GM06990 (cell line): ENCODE measurements around the gene AFAP1.

ENCODE experiments used
- DNase-seq: peaks from one replicate; pipeline ENCODE4 v3.0.0-alpha.2; 2011; ENCODE audit not compliant: insufficient read length; ENCODE audit errors: extremely low read depth
- H3K27me3 ChIP-seq: replicated peaks from 2 replicates; pipeline ENCODE4 v1.6.0; 2011; ENCODE audit warnings: low read length; ENCODE audit not compliant: control insufficient read depth, insufficient read depth
- H3K36me3 ChIP-seq: 2 replicates; pipeline ENCODE4 v1.5.1; 2011; ENCODE audit warnings: low read length; ENCODE audit not compliant: control insufficient read depth, insufficient read depth
- H3K4me3 ChIP-seq: replicated peaks from 2 replicates; pipeline ENCODE4 v1.5.1; 2011; ENCODE audit warnings: low read depth, mild to moderate bottlenecking, control low read depth, low read length
- TF ChIP-seq, protein P1 (sequence below): IDR thresholded peaks from 2 replicates; pipeline ENCODE4 v1.5.1; 2011; ENCODE audit warnings: low read length, control low read depth, mild to moderate bottlenecking, inconsistent platforms; ENCODE audit not compliant: insufficient read depth, poor library complexity, severe bottlenecking

Gene AFAP1

DNA sequence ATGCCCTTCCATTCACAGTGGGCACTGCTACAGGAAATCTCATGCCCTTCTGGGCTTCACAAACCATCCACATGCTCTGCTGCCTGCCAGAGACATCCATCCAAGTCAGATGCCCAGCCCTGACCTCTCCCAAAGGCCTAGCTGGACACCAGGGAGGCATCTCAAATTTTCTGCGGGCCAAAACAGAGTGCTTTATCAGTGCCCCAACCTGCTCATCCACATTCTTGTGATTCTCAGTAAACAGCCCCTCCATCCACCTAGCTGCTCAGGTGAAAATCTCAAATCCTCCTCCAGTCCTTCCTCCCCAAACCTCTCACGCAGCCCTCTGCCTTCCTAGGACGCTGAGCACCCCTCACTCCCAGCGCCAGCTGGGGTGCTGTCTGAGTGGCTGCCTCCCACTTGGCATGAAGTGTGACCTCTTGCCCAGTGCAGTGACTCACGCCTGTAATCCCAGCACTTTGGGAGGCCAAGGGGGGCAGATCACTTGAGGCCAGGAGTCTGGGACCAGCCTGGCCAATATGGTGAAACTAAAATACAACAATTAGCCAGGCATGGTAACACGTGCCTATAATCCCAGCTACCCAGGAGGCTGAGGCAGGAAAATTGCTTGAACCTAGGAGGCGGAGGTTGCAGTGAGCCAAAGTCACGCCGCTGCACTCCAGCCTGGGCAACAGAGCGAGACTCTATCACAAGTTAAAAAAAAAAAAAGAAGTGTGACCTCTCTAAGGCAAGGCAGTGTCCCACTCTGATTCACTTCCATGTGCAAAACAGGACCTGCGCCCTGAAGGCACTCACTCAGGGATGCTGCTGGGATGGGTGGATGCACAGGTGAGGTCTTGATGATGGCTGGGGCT is 1.7 kb upstream of the AFAP1 start:
- Histone ChIP-seq H3K4me3 (no peak overlapping the region), H3K27me3 (peaks cover 1% of the 10 kb centered on the region; the same call in 1 of the 2 replicates), H3K36me3 (no peaks in the 10 kb centered on the region)
- no peak for DNase-seq
- TF ChIP-seq, protein P1, sequence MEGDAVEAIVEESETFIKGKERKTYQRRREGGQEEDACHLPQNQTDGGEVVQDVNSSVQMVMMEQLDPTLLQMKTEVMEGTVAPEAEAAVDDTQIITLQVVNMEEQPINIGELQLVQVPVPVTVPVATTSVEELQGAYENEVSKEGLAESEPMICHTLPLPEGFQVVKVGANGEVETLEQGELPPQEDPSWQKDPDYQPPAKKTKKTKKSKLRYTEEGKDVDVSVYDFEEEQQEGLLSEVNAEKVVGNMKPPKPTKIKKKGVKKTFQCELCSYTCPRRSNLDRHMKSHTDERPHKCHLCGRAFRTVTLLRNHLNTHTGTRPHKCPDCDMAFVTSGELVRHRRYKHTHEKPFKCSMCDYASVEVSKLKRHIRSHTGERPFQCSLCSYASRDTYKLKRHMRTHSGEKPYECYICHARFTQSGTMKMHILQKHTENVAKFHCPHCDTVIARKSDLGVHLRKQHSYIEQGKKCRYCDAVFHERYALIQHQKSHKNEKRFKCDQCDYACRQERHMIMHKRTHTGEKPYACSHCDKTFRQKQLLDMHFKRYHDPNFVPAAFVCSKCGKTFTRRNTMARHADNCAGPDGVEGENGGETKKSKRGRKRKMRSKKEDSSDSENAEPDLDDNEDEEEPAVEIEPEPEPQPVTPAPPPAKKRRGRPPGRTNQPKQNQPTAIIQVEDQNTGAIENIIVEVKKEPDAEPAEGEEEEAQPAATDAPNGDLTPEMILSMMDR: no peak

DNA sequence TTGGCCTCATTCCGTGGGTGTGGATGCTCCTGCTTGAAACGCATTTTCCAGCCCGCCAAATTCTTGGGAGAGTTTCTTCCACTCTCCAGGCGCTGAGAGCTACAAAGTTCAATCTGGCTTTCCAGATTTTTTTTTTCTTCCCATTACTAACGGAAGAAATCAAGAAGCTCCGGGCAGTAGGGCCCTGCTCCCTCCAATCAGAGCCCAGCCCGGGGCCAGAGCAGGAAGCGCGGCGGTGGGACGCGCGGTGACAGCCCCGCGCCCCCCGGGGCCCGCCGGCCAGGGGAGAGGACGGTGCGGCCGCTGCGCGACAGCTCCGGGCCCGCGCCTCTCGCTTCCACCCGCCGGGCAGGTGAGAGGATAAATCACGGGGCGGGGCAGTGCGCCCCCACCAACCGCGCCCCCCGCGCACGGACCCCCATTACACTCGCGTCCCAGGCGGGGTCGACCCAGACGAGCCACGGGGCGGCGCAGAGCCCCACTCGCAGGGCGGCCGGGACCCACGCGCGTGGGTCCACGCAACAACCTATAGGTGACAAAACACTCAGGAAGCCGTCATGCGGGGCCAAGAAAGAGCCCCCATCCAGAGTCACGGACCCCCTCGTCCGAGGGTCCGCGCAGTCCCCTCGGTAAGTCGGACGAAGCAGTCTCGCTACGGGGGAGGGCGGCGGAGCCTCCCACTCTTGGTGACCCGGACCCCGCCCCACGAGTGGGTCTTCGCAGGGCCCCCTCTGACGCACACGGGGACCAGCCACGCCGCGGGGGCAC is 868 bp downstream of the AFAP1 start:
- H3K27me3 ChIP-seq: no peaks in the 10 kb centered on the region; the same call in 1 of the 2 replicates
- H3K36me3 ChIP-seq: no peaks in the 10 kb centered on the region
- no peak for DNase-seq
- no peak overlapping the region for H3K4me3 ChIP-seq
- TF ChIP-seq, protein P1: no peak

DNA sequence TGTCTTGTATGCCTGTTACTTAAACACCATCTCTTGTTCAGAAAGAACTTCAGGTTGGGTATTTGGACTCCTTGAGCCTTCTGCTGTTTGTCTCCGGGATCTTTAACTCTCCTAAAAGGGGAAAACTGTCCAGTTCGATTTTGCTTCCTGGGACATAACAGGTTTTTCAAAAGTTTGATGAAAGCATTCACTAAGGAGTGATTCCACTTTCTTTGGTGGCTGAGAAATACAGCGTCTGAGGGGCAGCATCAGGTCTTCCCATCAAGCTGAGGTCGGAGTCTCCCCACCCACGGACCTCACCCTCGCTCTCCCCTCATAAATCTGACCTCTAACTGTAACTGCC is 1.4 kb downstream of the AFAP1 start:
- H3K36me3 ChIP-seq: no peaks in the 10 kb centered on the region
- TF ChIP-seq, protein P1: no peak
- H3K27me3 ChIP-seq: no peaks in the 10 kb centered on the region; the same call in 1 of the 2 replicates
- H3K4me3 ChIP-seq: no peak overlapping the region
- no peak for DNase-seq

DNA sequence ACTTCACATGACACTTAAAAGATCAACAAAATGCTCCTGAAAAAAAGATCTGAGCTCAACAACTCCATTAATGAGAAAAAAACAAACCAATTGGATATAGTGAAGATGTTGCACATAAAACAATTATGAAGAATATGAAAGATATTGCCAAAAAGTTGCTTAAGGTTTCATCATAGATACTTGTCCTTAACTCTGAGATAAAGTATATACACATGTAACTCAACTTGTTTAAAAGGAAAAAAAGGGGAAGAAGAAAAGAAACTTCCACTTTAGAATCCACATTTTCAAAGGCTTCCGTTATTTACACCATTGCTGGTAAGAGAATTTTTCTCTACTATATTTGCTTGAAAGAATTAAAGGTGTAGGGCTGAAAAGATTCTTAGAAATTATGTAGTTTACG is 2.7 kb downstream of the AFAP1 start:
- Histone ChIP-seq H3K36me3 (no peaks in the 10 kb centered on the region), H3K27me3 (no peaks in the 10 kb centered on the region; the same call in 1 of the 2 replicates), H3K4me3 (no peak overlapping the region)
- DNase-seq: no peak
- TF ChIP-seq, protein P1: no peak

DNA sequence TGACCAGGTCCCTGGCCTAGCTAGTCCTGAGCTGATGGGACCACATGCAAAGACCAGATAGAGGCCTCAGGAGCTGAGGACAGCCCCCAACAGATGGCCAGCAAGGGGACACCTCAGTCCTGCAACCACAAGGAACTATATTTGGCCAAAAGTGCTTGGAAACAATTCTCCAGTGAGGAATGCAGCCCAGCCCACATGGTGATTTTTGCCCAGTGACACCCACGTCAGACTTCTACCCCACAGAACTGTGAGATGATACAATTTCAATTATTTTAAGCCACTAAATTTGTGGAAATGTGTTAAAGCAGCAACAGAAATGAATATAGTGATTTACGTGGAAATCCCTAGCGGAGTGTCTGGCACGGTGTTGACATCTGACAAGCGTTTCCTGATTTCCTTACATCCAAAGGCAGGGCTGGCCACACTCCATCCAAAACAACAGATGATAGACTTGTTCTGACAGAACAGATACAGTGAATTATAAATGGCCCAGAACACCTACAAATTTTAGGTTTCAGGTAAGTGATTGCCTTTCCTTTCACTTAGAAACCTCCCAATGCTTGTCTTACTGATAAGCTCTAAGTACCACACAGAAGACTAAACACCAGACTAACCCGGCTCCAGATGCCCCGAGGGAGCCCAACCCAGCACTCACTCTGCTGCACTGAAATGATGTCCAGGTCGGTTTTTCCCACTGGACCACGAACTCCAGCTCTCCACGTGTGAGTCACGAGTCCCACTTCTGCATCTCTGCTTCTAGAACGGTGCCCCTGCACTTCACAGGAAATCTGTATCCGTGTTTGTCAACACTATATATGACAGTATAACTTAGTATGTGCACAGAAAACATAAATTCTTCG is 5.8 kb downstream of the AFAP1 start:
- H3K4me3 ChIP-seq: no peak overlapping the region
- TF ChIP-seq, protein P1: no peak
- no peaks in the 10 kb centered on the region for H3K36me3 ChIP-seq
- H3K27me3 ChIP-seq: no peaks in the 10 kb centered on the region; the same call in 1 of the 2 replicates
- no peak for DNase-seq
